K562 treated with DMSO at 1 percent for 4 hours (cell line): Measurements from ENCODE around the gene RALGAPB. TPM values are rescaled to one million over a fixed set of nuclear protein-coding genes. Genes with fewer than 3 reads are reported as not detected.

Experiments used
- total RNA-seq: library from RNA; unstranded; fragments of 300-600 nt; gene quantifications from 2 replicates; pipeline ENCODE4 v1.2.3, GENCODE V29; 2022; ENCODE audit not compliant: insufficient read depth

The RALGAPB gene
- total RNA-seq: 12.7 and 13.0 TPM in 2 replicates

GRCh38 chr20:38472513-38473366, at the start of gene RALGAPB:
TSS of gene RALGAPB (plus strand) at chr20:38472843. CDS start at chr20:38488433, 15,590 bp downstream.

GRCh38 chr20:38434770-38435554, 37.7 kb upstream of the RALGAPB start, which contains the start of gene SNHG17:
TSS of gene SNHG17 (minus strand) at chr20:38435328.

GRCh38 chr20:38581013-38581412, 108.4 kb downstream of the RALGAPB start, which contains the start of gene ADIG:
TSS of gene ADIG (plus strand) at chr20:38581197. CDS start at chr20:38581251, 54 bp downstream.

DNA sequence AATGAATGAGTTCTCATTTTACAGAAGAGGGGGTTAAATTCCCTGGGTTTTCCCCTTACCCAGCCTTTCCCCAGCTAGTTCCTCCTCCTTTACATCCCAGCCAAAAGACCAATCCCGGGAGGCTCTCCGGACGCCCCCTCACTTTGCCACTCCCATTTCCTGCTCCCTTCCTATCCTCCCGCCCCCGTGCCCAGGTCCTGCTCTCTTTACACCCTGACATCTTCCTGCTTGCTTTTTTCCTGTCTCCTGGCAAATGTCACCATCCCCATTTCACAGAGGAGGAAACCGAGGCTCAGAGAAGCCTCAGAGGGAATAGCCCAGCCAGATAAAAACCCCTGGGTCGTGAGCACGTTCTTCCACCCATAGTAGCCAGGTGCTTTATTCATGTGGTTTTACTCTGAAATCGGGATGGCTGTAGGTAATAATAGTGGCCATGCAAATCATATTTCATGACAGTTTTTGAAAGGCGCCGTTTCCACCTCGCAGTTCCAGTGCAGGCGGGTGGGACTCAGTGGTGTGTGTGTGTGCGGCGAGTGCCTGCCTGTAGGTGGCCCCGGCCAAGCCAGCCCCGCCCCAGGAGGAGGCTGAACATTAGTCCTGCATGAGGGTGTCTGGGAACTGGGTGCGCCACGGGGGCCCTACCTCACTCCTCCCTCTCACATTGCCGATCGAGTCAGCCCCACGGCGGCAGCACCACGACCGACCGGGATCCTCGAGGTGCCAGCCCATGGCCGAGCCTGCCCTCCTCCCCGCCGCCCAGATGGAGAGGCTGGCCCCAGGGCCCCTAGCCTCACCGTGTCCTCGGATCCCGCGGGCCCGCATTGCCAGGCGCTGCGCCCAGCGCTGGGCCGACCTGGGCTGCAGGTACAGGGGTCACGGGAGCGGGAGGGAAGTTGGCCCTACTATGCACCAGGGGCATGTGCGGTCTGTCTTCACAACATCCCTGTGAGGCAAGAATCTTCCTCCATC, 128.9 kb downstream of the RALGAPB start, which contains the start of gene ARHGAP40:
TSS of gene ARHGAP40 (plus strand) at position 594 of the 969 bp plus-strand sequence.

Other genes starting within 250 kb of the RALGAPB start
- not detected in 2 replicates for gene KIAA1755, start 212.1 kb upstream of the RALGAPB start, total RNA-seq
- not detected in 2 replicates for gene BPI, start 168.7 kb upstream of the RALGAPB start, total RNA-seq
- gene LBP, start 126.4 kb upstream of the RALGAPB start, total RNA-seq: not detected in 2 replicates
- gene SNHG17, start 37.5 kb upstream of the RALGAPB start, total RNA-seq: 26.4 and 39.9 TPM in 2 replicates
- gene ADIG, start 108.4 kb downstream of the RALGAPB start, total RNA-seq: not detected in 2 replicates
- gene ARHGAP40, start 129.0 kb downstream of the RALGAPB start, total RNA-seq: not detected in 2 replicates